Gastrocnemius medialis (tissue), 4 donors: Measurements from ENCODE around the gene ATXN10. TPM values are rescaled to one million over a fixed set of nuclear protein-coding genes. Genes with fewer than 3 reads are reported as not detected.

ENCODE experiments used
- ATAC-seq, 2 donors: fragments of 150-250 bp; one replicate each; pipeline ENCODE4 v1.9.1; 2016
- DNase-seq, 2 donors: peaks; one replicate each; pipeline ENCODE4 v3.0.0-alpha.2; 2019
- H3K27ac ChIP-seq, 4 donors: fragments of 200-600 bp; sonication (generic); 1 replicate in 1 of 4; 2 replicates in 3 of 4; pipeline ENCODE4 v1.5.1; 2016 to 2018; ENCODE audit warnings: mild to moderate bottlenecking in 2 of 4, moderate library complexity in 1 of 4
- H3K27me3 ChIP-seq, 3 donors: fragments of 200-600 bp; sonication (generic) in 2 of 3; 1 replicate in 1 of 3; 2 replicates in 2 of 3; pipeline versions ENCODE4 v1.5.1 to v1.6.0; 2016 to 2019; ENCODE audit warnings: mild to moderate bottlenecking in 1 of 3, moderate library complexity in 1 of 3
- H3K36me3 ChIP-seq, 2 donors: fragments of 200-600 bp; sonication (generic) in 1 of 2; one replicate each; pipeline ENCODE4 v1.5.1; 2017 to 2018
- H3K4me1 ChIP-seq, 2 donors: fragments of 200-600 bp; sonication (generic) in 1 of 2; one replicate each; pipeline ENCODE4 v1.5.1; 2016 to 2017; ENCODE audit warnings: mild to moderate bottlenecking in 2 of 2
- H3K4me3 ChIP-seq, 4 donors: fragments of 200-600 bp; sonication (generic) in 3 of 4; 1 replicate in 1 of 4; 2 replicates in 3 of 4; pipeline ENCODE4 v1.5.1; 2016 to 2019; ENCODE audit warnings: mild to moderate bottlenecking in 2 of 4
- H3K9me3 ChIP-seq, 3 donors: fragments of 200-600 bp; sonication (generic) in 2 of 3; 1 replicate in 1 of 3; 2 replicates in 2 of 3; pipeline ENCODE4 v1.5.1; 2016 to 2019
- POLR2A ChIP-seq, 2 donors: fragments of 450-650 bp; IDR thresholded peaks; one replicate each; pipeline ENCODE4 v1.6.1; 2017; ENCODE audit warnings: antibody characterized with exemption in 2 of 2, mild to moderate bottlenecking in 2 of 2, moderate library complexity in 2 of 2
- in situ Hi-C, 4 donors: fragments of 200-750 bp; cut with MboI; loops; one replicate each; pipeline versions ENCODE4 v1.15.0 to v1.8.0; 2017; ENCODE audit warnings: low sequenced_read_pairs in 4 of 4
- intact Hi-C: fragments of 100-400 bp; cut with DNase I; formaldehyde crosslinking; loops from one replicate; pipeline ENCODE4 v1.15.1; 2023; ENCODE audit warnings: low total_unique reads
- total RNA-seq, 4 donors: library from RNA; depleted of rRNA; stranded (reverse); fragments of >200 nt; gene quantifications; one replicate each; pipeline versions ENCODE4 v1.1.0 to v1.2.3, GENCODE V29; 2016
- TF ChIP-seq, protein P1 (sequence below), 5 experiments: fragments of 450-650 bp in 3 of 5; fragments of 200-600 bp in 2 of 5; sonication (generic) in 2 of 5; IDR thresholded peaks in 4 of 5; conservative IDR thresholded peaks in 1 of 5; 1 replicate in 4 of 5; 2 replicates in 1 of 5; pipeline ENCODE4 v1.5.1; 2016 to 2019; ENCODE audit warnings: antibody characterized with exemption in 5 of 5, mild to moderate bottlenecking in 3 of 5, moderate library complexity in 3 of 5

Gene ATXN10
- total RNA-seq, 4 donors from 2014 or later, result 52.9 to 98.9 (median 78.5) TPM

DNA sequence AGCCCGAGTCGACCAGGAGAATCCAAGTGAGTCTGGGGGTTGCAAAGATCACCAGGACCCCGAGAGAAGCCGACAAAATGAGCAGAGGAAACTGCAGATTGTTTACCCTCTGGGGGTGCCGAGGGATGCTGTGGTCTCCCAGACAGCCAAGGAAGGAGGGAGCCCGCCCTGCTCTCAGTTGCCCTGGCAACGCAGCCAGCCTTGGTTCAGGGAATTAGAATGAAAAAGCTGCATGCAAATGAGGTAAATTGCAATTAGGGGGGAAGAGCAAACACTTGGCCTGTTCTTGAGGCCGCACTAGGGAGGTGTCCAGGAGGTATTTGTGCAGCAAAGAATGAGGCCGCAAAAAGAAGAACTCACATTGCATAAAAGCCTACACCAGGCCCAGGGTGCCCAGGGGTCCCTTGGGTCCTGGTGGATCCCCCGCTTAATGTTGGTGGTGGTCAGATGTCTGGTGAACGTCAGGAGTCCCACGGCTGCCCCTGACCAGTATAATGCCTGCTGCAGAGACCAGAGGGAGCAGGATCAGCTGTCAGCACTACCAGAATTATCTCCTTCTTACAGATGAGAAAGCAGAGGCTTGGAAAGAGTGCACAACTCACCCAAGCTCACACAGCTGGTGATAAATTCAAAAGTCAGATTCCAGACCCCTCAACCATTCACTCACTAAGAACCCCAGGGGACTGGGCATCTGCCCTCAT is 40.3 kb upstream of the ATXN10 start:
- intact Hi-C loops, result no loop called here
- peaks cover 10 to 20% (median 17%) of the 10 kb centered on the region in 3 donors for H3K27me3 ChIP-seq
- no peaks in the 10 kb centered on the region for H3K9me3 ChIP-seq
- no peaks in the 10 kb centered on the region for H3K4me1 ChIP-seq
- in situ Hi-C loops, result loop anchor here in 2 of 4 donors (10.0 to 25.0 kb wide), 2 partner anchors 56 to 231 kb away; no protein-coding TSS in a partner anchor
- no peak overlapping the region for H3K4me3 ChIP-seq
- no peak for DNase-seq
- no peak overlapping the region for H3K27ac ChIP-seq
- TF ChIP-seq, protein P1, sequence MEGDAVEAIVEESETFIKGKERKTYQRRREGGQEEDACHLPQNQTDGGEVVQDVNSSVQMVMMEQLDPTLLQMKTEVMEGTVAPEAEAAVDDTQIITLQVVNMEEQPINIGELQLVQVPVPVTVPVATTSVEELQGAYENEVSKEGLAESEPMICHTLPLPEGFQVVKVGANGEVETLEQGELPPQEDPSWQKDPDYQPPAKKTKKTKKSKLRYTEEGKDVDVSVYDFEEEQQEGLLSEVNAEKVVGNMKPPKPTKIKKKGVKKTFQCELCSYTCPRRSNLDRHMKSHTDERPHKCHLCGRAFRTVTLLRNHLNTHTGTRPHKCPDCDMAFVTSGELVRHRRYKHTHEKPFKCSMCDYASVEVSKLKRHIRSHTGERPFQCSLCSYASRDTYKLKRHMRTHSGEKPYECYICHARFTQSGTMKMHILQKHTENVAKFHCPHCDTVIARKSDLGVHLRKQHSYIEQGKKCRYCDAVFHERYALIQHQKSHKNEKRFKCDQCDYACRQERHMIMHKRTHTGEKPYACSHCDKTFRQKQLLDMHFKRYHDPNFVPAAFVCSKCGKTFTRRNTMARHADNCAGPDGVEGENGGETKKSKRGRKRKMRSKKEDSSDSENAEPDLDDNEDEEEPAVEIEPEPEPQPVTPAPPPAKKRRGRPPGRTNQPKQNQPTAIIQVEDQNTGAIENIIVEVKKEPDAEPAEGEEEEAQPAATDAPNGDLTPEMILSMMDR (IDR thresholded peaks at IDR 0.05 in 4 of 5, conservative IDR thresholded peaks at IDR 0.05 in 1 of 5), result no peak
- TF ChIP-seq POLR2A (IDR thresholded peaks at IDR 0.05), result no peak
- H3K36me3 ChIP-seq, result no peaks in the 10 kb centered on the region
- no peak for ATAC-seq

DNA sequence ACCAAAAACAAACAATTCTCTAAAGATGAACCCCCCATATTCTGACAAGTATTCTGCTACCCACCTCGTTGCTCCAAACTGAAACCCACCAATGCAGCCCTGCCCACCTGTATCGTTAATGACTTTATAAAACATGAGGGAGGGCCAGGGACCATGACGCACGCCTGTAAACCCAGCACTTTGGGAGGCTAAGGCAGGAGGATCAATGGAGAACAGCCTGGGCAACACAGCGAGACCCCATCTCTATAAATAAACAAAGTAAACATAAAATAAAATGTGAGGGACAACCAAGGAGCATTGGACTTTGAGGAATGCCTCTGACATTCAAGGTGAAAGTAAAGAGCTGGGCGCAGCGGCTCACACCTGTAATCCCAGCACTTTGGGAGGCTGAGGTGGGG is 39.8 kb upstream of the ATXN10 start:
- no peaks in the 10 kb centered on the region for H3K9me3 ChIP-seq
- intact Hi-C loops (no loop called here), in situ Hi-C loops (loop anchor here in 2 of 4 donors (10.0 to 25.0 kb wide), 2 partner anchors 57 to 230 kb away; no protein-coding TSS in a partner anchor)
- H3K36me3 ChIP-seq, result no peaks in the 10 kb centered on the region
- DNase-seq, result no peak
- TF ChIP-seq, protein P1 (IDR thresholded peaks at IDR 0.05 in 4 of 5, conservative IDR thresholded peaks at IDR 0.05 in 1 of 5), result no peak
- TF ChIP-seq POLR2A (IDR thresholded peaks at IDR 0.05), result no peak
- H3K27me3 ChIP-seq, result peaks cover 10 to 20% (median 17%) of the 10 kb centered on the region in 3 donors
- ATAC-seq, result no peak
- no peaks in the 10 kb centered on the region for H3K4me1 ChIP-seq
- no peak overlapping the region for H3K27ac ChIP-seq
- H3K4me3 ChIP-seq, result no peak overlapping the region

DNA sequence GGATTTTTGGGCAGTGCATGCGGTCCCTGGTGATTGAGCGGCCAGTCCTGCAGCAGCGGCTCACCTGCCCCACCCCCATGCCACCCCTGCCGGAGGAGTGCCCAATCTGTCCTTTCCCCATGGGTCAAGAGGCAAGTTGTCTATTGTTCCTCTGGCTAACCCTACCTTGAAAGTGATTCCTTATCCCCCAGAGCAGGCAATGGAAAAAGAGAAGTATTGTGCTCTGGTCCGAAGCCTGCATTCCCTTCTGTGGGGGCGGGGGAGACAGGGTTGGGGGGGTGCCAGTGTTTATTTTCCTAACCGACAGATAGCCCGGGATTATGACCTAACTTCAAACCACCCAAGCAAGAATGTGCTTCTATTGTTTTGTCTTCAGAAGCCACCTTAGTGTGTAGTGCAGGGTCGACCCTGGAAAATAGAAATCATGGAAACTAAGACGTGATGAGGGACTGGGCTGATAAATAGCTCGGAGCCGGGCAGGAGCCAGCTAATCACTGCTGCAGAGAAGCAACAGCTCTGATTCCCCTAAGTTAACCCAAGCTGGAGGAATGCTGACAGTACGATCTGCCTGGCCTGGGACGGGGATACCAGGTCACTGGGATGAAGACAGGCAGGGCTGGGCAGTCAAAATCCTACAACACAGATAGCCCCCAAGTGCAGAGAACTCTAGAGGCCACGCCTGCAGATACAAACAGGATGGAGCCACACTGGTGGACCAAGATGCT is 38.7 kb upstream of the ATXN10 start:
- H3K9me3 ChIP-seq, result no peaks in the 10 kb centered on the region
- TF ChIP-seq, protein P1 (IDR thresholded peaks at IDR 0.05 in 4 of 5, conservative IDR thresholded peaks at IDR 0.05 in 1 of 5), result no peak
- TF ChIP-seq POLR2A (IDR thresholded peaks at IDR 0.05), result no peak
- no peaks in the 10 kb centered on the region for H3K4me1 ChIP-seq
- H3K4me3 ChIP-seq, result no peak overlapping the region
- H3K36me3 ChIP-seq, result no peaks in the 10 kb centered on the region
- peaks cover 0 to 17% (median 16%) of the 10 kb centered on the region in 3 donors for H3K27me3 ChIP-seq
- in situ Hi-C loops, result loop anchor here in 2 of 4 donors (10.0 to 25.0 kb wide), 2 partner anchors 58 to 229 kb away; no protein-coding TSS in a partner anchor
- intact Hi-C loops, result no loop called here
- ATAC-seq, result no peak
- no peak for DNase-seq
- H3K27ac ChIP-seq, result no peak overlapping the region

DNA sequence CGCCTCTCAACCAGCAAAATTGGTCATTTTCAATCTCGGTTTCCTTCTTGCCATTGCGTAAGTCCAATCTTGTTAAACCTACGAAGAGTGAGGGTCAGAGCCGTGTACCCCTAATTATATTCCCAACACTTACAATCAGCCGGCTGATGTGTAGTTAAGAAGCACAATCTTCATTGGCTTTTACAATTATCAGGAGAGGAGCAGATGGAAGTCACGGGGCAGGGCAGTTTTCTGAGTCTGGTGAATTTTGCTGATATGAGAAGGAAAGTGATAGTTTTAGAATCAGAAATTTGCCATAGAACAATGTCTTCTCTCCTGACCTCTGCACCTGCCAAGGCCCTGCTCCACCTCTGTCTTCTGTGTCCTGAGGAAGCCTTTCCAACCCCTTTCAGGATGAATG is 35.0 kb upstream of the ATXN10 start:
- Histone ChIP-seq H3K4me3 (no peak overlapping the region), H3K27me3 (peaks cover 0 to 8% (median 0%) of the 10 kb centered on the region in 3 donors), H3K36me3 (no peaks in the 10 kb centered on the region), H3K4me1 (no peaks in the 10 kb centered on the region), H3K9me3 (no peaks in the 10 kb centered on the region), H3K27ac (no peak overlapping the region)
- in situ Hi-C loops (loop anchor here in 2 of 4 donors (10.0 to 25.0 kb wide), 2 partner anchors 62 to 226 kb away; no protein-coding TSS in a partner anchor), intact Hi-C loops (no loop called here)
- TF ChIP-seq, protein P1 (IDR thresholded peaks at IDR 0.05 in 4 of 5, conservative IDR thresholded peaks at IDR 0.05 in 1 of 5), result no peak
- TF ChIP-seq POLR2A (IDR thresholded peaks at IDR 0.05), result no peak
- ATAC-seq (no peak), DNase-seq (no peak)
